NCI-H2227 (cell line): ENCODE results near the gene KRT81.
A peak's percentile ranks its signal among the peaks of the same experiment; 100 is the strongest.
"Not testable (repeated sequence)": the region's sequence is repeated elsewhere in the genome, so short reads cannot be mapped to it uniquely, and the experiment has no call there.

ENCODE experiments used
- DNase-seq: peaks from one replicate; lab custom pipeline; 2025; ENCODE audit not compliant: unreplicated experiment; lab: John Stamatoyannopoulos, UW

KRT81 gene

DNA sequence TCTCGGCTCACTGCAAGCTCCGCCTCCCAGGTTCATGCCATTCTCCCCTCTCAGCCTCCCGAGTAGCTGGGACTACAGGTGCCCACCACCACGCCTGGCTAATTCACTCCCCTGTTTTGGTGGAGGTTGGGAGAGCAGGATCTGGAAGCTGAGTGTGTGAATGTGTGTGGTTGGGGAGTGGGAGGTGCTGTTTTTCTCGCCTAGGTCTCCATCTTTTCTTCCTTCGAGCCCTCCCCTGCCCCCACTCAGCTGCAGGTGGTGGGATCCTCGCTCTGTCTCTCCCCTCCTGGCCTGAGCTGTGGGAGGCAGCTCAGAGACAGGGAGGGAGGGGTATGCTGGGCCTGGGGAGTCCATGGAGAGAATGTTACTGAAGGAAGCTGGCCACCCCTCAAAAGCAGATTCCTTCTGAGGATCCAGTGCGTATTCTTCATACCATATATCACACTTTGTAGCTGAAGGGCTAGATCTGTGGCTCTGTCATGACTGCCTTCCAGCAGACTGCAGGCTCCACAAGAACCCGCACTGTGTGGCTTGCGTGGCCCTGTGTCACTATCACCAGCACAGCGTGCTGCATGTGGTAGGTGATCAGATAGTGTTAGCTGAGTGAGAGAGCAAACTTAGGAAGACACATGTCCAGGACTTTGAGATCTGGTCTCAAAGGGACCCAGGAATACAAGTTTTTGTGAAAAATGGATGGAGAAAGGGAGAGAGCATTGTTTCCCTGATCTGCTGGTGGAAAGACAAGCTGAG is 27.1 kb upstream of the KRT81 start:
- DNase-seq, result no peak

DNA sequence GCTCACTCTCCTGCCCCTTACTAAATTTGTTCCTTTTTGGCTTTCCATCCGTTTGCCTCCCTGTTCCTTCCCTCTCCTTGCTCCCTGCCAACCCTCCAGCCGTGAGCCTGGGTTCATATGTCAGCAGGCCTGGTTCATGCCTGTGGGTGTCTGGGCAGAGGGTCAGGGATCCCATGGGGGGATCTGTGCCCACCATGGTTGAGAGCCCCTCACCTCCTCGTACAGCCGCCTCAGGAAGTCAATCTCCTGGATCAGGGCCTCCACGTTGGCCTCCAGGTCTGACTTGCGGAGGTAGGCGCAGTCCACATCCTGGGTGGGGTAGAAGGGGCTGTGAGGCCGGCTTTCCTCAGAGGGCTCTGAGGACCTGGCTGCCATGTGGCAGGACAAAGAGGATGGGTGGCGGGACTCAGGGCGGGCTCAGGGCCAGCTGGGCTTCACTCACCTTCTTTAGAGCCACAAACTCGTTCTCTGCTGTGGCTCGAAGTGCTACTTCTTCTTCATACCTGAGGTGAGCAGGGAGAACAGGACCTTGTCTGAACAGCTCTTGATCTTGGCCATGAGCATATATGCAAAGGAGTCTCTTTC is 26.2 kb upstream of the KRT81 start:
- no peak for DNase-seq

DNA sequence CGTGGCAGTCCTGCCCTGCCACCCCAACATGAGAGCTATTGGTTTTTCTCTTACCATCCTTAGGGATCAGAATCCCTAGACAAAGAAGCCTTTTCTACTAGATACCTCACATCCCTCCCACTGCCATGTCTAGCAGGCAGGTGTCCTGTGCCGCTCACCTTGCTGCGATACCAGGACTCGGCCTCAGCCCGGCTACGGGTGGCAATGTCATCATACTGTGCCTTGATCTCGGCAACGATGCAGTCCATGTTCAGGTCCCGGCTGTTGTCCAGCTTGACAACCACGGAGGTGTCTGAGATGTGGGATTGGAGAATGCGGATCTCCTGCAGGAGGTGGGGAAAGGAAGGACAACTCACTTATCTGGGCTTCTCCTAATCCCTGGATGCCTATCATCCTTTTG is 25.4 kb upstream of the KRT81 start:
- no peak for DNase-seq

DNA sequence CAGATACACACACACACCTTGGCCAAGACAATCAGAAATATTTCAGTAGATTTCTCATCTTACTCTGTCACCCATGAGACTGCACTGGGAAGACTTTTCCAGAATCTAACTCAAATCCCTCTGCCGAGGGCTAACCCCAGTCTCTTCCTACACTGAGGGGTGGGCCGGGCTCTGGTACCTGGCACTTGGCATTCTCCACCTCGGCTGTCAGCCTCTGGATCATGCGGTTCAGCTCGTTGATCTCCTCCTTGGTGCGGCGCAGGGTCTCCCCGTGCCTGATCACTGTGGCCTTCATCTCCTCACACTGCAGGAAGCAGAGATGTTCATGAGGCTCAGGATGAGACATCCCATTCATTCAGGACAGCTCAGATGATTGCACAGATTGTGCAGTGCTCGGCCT is 25.0 kb upstream of the KRT81 start:
- DNase-seq, result no peak

DNA sequence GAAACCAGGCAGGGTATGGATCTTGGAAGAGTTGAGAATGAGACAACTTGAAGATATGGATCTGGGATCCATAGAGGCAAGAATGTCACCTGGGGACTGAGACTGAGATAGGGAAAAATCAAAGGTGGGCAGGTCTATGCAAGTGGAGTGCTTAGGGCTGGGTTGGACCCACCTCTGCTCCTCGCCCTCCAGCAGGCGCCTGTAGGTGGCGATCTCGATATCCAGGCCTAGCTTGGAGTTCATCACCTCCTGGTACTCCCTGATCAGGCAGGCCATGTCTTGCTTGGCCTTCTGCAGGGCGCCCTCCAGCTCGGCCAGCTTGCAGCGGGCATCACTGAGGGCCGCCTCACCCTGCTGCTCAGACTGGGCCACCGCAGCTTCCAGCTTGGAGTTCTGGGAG is 24.4 kb upstream of the KRT81 start:
- DNase-seq, result not testable (repeated sequence)

DNA sequence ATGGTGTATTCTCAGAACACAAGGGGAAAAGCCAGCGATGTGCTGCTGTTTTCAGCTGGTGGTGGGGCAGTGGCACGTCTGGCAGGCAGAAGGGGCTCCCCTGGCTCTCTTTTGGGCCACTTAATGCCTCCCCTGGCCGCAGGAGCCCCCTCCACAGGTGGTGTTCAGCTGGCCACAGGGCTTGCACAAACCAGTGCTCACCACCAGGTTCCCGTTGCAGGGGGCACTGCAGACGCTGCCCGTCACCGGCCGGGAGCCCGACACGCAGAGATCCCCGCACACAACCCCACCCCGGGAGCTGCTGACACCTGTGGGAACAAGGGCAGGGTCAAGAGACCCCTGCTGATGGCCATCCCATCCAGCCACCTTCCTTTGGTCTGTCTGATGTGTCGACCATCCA is 23.2 kb upstream of the KRT81 start:
- no peak for DNase-seq

DNA sequence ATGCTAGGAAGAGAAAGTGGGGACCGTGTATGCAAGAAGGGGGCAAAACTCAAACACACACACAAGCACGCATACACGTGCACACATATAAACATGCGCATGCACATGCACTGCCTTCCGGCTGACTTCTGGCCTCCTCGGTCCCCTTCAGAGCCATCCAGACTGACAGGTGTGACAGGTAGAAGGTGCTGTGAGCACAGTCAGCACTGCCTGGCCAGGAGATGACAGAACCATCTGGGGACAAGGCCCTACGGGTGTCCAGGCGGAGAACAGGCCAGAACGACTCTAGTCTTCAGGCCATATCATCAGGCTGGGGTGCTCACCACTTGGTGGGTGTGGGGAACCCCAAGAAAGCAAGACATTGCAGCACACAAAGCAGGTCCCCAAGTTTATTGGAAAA is 22.6 kb upstream of the KRT81 start:
- DNase-seq, result no peak

DNA sequence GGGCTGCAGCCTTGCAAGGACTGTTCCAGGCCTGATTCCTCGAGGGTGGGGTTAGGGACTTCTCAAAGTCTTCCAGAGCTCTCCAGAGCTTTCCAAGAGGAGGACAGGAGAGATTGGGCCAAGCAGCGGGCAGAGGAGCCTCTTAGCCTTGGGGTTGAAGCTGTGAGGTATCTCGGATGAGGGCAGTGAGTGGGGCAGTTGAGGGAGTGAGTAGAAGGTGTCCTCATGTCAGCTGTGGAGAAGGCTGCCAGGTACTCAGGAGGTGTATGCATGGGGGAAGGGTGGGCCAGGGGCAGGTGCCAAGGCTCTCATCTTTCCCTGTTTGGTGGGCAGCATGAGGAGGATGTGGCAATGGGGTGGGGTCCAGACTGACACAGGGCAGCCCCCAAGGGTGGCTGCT is 22.1 kb upstream of the KRT81 start:
- no peak for DNase-seq

DNA sequence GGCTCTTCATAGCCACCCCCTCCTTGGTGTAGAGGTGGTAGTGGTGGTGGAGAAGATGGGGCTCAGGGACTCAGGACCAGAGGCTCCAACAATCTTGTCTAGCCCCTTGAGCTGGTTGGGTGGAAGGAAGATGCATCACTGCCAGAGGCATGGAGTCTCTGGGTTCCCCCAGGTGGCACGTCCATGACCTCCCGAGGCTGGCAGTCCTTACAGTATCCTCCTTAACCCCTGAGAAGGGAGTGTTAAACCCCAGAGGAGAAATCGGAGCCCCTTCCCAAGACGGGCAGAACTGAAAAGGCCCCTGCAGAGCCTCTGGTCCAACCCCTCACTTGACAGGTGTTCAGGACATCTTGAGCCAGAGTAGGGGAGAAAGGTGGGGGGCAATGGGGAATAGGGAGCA is 20.8 kb upstream of the KRT81 start:
- DNase-seq, result no peak

DNA sequence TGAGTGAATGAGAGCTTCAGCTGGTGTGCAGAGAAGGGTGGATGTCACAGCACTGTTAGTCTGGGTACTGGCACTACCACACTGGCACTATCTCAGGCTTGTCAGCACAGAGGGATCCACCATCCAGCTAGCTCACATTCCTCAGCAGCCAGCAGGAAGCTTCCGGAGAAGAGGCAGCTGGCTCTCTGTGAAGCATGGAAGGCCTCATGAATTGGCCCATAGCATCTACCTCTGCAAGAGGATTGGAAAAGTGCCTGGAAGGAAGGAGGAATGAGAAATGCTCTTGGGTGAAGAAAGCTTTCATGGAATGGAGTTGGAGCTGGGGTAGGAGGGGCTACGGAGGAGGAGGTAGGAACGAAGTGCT is 19.9 kb upstream of the KRT81 start:
- no peak for DNase-seq

DNA sequence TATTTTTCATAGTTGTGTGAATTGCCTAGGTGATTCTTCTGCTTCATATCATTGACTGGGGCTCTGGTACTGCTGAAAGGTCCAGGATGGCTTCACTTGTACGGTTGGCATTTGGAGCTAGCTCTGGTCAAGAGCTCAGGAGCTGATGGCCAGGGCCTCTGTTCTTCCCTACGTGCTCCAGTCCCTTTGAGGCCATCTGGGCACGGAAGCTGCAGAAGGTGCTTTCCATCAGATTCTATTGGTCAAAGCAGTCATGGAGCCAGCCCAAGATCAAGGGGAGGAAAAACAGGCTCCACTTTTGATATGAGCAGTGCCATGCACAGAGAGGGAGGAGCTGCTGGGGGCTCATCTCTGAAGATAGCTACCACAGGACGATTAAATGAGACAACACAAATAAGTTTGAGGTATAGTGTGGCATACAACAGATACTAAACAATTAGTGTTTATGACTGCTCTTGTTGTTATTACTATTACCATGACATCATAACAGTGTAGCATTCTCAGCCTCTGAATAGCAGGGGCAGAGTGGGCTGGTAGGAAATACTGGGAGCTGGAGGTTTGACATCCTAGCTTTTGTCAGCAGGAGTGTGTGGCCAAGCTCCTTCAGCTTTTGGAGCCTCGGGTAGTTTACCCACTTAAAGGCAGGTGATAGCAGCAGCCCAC is 19.4 kb upstream of the KRT81 start:
- no peak for DNase-seq

DNA sequence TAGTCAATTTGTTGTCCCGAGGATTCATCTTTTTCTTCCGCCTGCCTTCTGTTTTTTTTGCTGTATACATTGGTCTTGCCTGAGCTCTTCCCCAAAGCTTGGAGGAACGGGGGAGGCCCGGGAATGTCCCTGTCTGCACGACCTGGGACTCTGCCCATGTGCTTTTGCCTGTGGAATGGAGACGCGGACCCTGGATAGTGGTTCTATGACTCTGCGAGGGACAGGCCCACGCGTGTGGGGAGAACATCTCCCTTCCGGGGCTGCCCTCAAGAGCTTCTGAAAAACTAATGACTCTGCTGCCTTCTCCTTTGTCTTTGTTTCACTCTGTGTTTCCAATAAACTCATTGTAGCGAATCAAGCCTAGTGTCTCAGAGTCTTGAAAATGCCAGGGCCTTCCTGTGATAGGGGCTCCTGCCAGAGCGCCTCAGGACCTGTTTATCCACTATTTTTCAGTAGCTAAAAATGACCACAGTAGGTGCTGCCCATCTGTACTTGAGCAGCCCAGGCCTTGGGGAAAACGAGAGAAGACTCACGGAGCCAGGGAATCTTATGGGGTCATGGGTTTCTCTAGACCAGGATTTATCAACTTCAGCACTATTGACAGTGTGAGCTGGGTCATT is 17.6 kb upstream of the KRT81 start:
- no peak for DNase-seq

DNA sequence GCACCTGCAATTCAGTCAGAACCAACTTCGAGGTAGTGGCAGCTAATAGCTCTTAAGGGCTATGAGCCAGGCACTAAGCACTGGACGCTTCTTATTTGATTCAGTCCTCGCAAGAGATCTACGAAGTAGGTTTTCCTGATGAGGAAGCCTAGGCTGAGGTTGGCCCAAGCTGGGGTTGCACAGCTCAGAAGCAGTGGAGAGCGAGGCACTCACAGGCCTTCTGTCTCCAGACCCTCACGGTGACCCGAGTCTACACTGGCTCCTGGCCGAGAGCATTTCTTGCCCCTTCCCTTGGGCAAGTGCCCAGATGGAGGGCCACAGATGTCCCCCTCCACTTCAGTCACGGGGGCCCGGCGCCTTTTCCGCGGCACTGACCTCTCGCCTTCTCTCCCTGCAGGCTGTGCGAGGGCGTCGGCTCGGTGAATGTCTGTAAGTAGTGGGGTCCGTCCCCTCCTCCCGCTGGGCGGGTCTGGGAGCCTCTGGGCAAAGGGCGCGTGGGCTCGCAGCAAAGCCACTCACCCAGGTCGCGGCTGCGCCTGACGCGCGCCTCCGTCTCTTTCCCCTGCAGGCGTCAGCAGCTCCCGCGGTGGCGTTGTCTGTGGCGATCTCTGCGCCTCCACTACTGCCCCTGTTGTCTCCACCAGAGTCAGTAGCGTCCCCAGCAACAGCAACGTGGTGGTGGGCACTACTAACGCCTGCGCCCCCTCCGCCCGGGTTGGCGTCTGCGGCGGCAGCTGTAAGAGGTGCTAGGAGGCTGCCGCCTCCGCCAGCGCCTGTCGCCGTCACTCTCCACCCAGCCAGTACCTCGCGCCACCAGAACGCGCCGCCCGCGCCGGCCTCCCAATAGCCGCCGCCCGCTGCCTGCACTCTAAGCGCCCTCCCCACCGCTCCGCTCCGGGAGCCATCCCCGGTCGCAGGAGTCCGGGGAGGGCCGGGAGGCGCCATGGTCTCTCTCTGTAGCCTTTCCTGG is 16.8 kb upstream of the KRT81 start:
- DNase-seq, result peak; percentile 70

DNA sequence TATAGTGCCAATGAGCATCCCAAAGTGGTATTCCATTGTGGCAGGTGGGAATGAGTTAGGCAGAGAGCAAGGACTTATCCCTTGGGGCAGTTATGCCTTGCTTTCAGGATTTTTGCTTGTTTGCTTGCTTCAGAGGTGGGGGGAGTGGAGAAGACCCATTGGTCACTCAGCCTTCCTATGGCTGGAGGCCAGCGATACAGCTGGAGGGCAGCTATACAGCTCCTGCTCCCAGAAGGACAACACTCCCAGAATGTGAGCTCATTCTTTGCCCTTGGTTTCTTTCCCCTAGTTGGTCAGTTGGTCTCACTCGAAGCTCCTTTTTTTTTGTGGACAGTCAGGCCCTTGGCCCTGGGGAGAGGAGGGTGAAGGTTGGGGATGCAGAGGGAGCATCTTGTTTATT is 15.4 kb upstream of the KRT81 start:
- no peak for DNase-seq

DNA sequence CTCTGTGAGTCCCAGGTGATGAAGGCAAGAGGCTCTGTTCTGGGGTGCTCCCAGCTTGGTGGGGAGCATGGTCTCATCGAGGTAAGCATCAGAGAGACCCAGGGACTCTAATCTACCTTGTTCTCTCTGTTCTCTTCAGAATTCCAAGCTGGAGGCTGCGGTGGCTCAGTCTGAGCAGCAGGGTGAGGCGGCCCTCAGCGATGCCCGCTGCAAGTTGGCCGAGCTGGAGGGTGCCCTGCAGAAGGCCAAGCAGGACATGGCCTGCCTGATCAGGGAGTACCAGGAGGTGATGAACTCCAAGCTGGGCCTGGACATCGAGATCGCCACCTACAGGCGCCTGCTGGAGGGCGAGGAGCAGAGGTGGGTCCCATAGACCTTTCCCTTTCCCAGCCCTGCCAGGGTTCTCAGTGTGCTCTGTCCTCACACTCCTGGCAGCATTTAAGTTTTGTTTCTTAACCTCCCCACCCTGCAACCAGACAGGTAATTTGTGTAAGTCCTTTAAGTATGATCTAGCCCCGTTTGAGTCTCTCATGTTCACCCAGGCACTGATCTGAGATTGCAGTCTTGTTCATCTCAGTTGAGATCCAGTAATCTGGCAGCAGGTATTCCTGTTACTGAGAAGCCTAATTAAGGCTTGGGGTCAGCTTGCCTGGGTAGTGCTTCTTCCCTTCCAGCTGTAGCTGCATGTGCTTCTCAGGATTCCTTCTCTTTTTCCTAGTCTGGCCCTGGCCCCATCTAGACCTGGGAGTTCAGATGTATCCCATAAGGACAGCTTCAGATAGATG is 14.8 kb upstream of the KRT81 start:
- DNase-seq, result no peak

DNA sequence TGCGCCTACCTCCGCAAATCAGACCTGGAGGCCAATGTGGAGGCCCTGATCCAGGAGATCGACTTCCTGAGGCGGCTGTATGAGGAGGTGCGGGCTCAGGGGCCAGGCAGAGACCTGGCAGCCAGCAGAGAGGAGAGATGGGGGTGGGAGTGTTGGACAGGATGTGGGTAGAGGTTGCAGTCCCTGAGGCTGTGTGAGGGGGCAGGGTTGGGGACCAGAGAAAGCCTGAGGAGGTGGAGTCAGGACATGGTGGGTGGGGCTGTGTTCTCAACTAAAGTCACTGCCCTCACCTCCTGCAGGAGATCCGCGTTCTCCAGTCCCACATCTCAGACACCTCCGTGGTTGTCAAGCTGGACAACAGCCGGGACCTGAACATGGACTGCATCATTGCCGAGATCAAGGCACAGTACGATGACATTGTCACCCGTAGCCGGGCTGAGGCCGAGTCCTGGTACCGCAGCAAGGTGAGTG is 13.6 kb upstream of the KRT81 start:
- not testable (repeated sequence) for DNase-seq

DNA sequence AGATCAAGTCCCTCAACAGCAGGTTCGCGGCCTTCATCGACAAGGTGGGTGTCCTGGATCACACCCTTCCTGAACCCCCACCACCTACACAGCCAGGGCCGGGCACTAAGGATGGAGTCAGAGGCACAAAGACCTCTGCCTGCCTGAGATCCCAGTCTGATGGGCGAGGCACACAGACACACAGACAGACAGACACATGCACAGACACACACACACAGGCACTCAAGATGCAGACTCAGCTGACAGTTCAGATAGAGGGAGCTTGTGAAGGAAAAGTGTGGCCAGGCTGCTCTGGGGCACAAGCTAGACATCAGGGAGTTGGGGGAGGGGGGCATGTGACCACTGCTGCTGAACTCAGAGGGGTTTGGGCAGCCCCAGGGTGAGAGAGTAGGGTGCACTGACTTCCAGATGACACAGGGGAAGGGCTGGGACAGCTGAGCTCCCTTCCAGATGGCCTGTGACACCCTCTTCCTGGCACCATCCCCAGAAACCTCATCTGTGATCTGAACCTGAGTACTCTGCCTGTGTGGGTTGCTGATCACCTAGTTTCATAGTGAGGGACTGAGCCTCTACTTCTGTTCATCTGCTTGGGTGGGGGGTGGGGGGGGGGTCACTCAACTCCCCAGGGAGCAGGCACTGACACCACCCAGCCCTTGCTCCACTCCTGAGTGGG is 11.0 kb upstream of the KRT81 start:
- not testable (repeated sequence) for DNase-seq

DNA sequence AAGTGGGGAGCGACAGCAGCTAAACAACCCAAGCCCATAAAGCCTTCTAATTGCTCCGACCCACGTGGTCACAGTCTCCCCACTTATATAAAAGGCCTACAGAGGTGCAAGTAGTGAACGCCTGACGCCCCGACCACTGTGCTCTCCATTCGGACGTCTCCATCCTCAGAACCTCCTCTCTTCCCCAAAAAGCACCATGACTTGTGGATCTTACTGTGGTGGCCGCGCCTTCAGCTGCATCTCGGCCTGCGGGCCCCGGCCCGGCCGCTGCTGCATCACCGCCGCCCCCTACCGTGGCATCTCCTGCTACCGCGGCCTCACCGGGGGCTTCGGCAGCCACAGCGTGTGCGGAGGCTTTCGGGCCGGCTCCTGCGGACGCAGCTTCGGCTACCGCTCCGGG is 10.4 kb upstream of the KRT81 start:
- not testable (repeated sequence) for DNase-seq
